ENCODE data around the gene ZEB1.

The ZEB1 gene

GRCh38 chr10:31274310-31274709, 44.7 kb upstream of the ZEB1 start:
- H3K4me1 ChIP-seq (ENCODE audit: control insufficient read depth in 2 of 2, insufficient read depth in 1 of 2, low read depth in 1 of 2, low read length in 2 of 2) = no peaks in the 10 kb centered on the region
- no peak overlapping the region for H3K27ac ChIP-seq (replicated peaks; ENCODE audit: low read length)
- no peak overlapping the region for H3K4me3 ChIP-seq (ENCODE audit: low read length in 2 of 2)
- H3K23ac ChIP-seq (ENCODE audit: low read depth, low read length, poor library complexity) = no peak overlapping the region
- H2BK5ac ChIP-seq (ENCODE audit: low read length) = no peak overlapping the region
- no peak overlapping the region for H3K18ac ChIP-seq (ENCODE audit: low read length)
- H2AFZ ChIP-seq (ENCODE audit: low read length) = no peak overlapping the region
- no peaks in the 10 kb centered on the region for H3K27me3 ChIP-seq (ENCODE audit: control insufficient read depth in 3 of 3, insufficient read depth in 3 of 3, low read depth in 1 of 3, low read length in 3 of 3)
- WGBS, 2 donors (ENCODE audit: extremely low coverage in 2 of 2, insufficient read length in 2 of 2, insufficient replicate concordance in 1 of 2) = no CpG with 5 or more reads among the region's 2 CpGs
- DNase-seq (ENCODE audit: low spot score) = no peak
- H2BK120ac ChIP-seq (ENCODE audit: low read depth, low read length) = no peak overlapping the region
- no peak overlapping the region for H4K91ac ChIP-seq (ENCODE audit: low read depth, low read length, poor library complexity)
- H3K9me3 ChIP-seq (replicated peaks in 1 of 2; ENCODE audit: control insufficient read depth in 2 of 2, insufficient read depth in 1 of 2, low read depth in 1 of 2, low read length in 2 of 2) = peaks cover 2 to 10% of the 10 kb centered on the region in 2 donors
- no peak overlapping the region for H2BK15ac ChIP-seq (ENCODE audit: low read length)
- H2BK12ac ChIP-seq (ENCODE audit: low read length) = no peak overlapping the region
- no peak overlapping the region for H3K4ac ChIP-seq (ENCODE audit: low read length)
- no peaks in the 10 kb centered on the region for H3K36me3 ChIP-seq (replicated peaks in 1 of 2; ENCODE audit: control insufficient read depth in 2 of 2, insufficient read depth in 2 of 2, low read length in 2 of 2)
- H4K8ac ChIP-seq (ENCODE audit: low read depth, low read length) = no peak overlapping the region
- no peak overlapping the region for H3K14ac ChIP-seq (ENCODE audit: low read length)
- H3K9ac ChIP-seq (ENCODE audit: low read depth, low read length, poor library complexity) = no peak overlapping the region
- no peak overlapping the region for H3K4me2 ChIP-seq (ENCODE audit: insufficient read depth, low read length, poor library complexity, severe bottlenecking)
- no peaks in the 10 kb centered on the region for H3K79me1 ChIP-seq (ENCODE audit: low read depth, low read length)
- no peak overlapping the region for H2AK5ac ChIP-seq (ENCODE audit: low read depth, low read length)

- no peaks in the 10 kb centered on the region for H3K9me3 ChIP-seq (replicated peaks in 1 of 2; ENCODE audit: control insufficient read depth in 2 of 2, insufficient read depth in 1 of 2, low read depth in 1 of 2, low read length in 2 of 2)
- no peak overlapping the region for H2AFZ ChIP-seq (ENCODE audit: low read length)
- no peak overlapping the region for H3K9ac ChIP-seq (ENCODE audit: low read depth, low read length, poor library complexity)
- H3K27me3 ChIP-seq (ENCODE audit: control insufficient read depth in 3 of 3, insufficient read depth in 3 of 3, low read depth in 1 of 3, low read length in 3 of 3) = no peaks in the 10 kb centered on the region
- DNase-seq (ENCODE audit: low spot score) = no peak
- H3K23ac ChIP-seq (ENCODE audit: low read depth, low read length, poor library complexity) = no peak overlapping the region
- H2BK15ac ChIP-seq (ENCODE audit: low read length) = no peak overlapping the region
- H2AK5ac ChIP-seq (ENCODE audit: low read depth, low read length) = no peak overlapping the region
- no peak overlapping the region for H2BK120ac ChIP-seq (ENCODE audit: low read depth, low read length)
- no peak overlapping the region for H3K4me2 ChIP-seq (ENCODE audit: insufficient read depth, low read length, poor library complexity, severe bottlenecking)
- H3K4me3 ChIP-seq (ENCODE audit: low read length in 2 of 2) = no peak overlapping the region
- no peaks in the 10 kb centered on the region for H3K36me3 ChIP-seq (replicated peaks in 1 of 2; ENCODE audit: control insufficient read depth in 2 of 2, insufficient read depth in 2 of 2, low read length in 2 of 2)
- no peak overlapping the region for H2BK12ac ChIP-seq (ENCODE audit: low read length)
- no peak overlapping the region for H4K91ac ChIP-seq (ENCODE audit: low read depth, low read length, poor library complexity)
- H3K27ac ChIP-seq (replicated peaks; ENCODE audit: low read length) = no peak overlapping the region
- no peak overlapping the region for H2BK5ac ChIP-seq (ENCODE audit: low read length)
- no peak overlapping the region for H3K18ac ChIP-seq (ENCODE audit: low read length)
- WGBS, 2 donors (ENCODE audit: extremely low coverage in 2 of 2, insufficient read length in 2 of 2, insufficient replicate concordance in 1 of 2) = no CpG with 5 or more reads among the region's 3 CpGs
- no peaks in the 10 kb centered on the region for H3K79me1 ChIP-seq (ENCODE audit: low read depth, low read length)
- no peak overlapping the region for H4K8ac ChIP-seq (ENCODE audit: low read depth, low read length)
- no peaks in the 10 kb centered on the region for H3K4me1 ChIP-seq (ENCODE audit: control insufficient read depth in 2 of 2, insufficient read depth in 1 of 2, low read depth in 1 of 2, low read length in 2 of 2)
- H3K4ac ChIP-seq (ENCODE audit: low read length) = no peak overlapping the region
- no peak overlapping the region for H3K14ac ChIP-seq (ENCODE audit: low read length)
Observed at GRCh38 chr10:31278279-31278941, 40.6 kb upstream of the ZEB1 start.

- Histone ChIP-seq H2BK15ac (ENCODE audit: low read length) (no peak overlapping the region), H3K4me3 (ENCODE audit: low read length in 2 of 2) (no peak overlapping the region), H3K14ac (ENCODE audit: low read length) (no peak overlapping the region), H2BK12ac (ENCODE audit: low read length) (no peak overlapping the region), H2BK120ac (ENCODE audit: low read depth, low read length) (no peak overlapping the region), H3K9me3 (replicated peaks in 1 of 2; ENCODE audit: control insufficient read depth in 2 of 2, insufficient read depth in 1 of 2, low read depth in 1 of 2, low read length in 2 of 2) (no peaks in the 10 kb centered on the region), H3K36me3 (replicated peaks in 1 of 2; ENCODE audit: control insufficient read depth in 2 of 2, insufficient read depth in 2 of 2, low read length in 2 of 2) (no peaks in the 10 kb centered on the region), H3K27me3 (ENCODE audit: control insufficient read depth in 3 of 3, insufficient read depth in 3 of 3, low read depth in 1 of 3, low read length in 3 of 3) (no peaks in the 10 kb centered on the region), H3K4ac (ENCODE audit: low read length) (no peak overlapping the region), H3K23ac (ENCODE audit: low read depth, low read length, poor library complexity) (no peak overlapping the region), H2AK5ac (ENCODE audit: low read depth, low read length) (no peak overlapping the region), H4K8ac (ENCODE audit: low read depth, low read length) (no peak overlapping the region), H4K91ac (ENCODE audit: low read depth, low read length, poor library complexity) (no peak overlapping the region), H3K27ac (replicated peaks; ENCODE audit: low read length) (no peak overlapping the region), H3K9ac (ENCODE audit: low read depth, low read length, poor library complexity) (no peak overlapping the region), H3K18ac (ENCODE audit: low read length) (no peak overlapping the region), H2AFZ (ENCODE audit: low read length) (no peak overlapping the region), H3K79me1 (ENCODE audit: low read depth, low read length) (no peaks in the 10 kb centered on the region), H2BK5ac (ENCODE audit: low read length) (no peak overlapping the region), H3K4me2 (ENCODE audit: insufficient read depth, low read length, poor library complexity, severe bottlenecking) (no peak overlapping the region), H3K4me1 (ENCODE audit: control insufficient read depth in 2 of 2, insufficient read depth in 1 of 2, low read depth in 1 of 2, low read length in 2 of 2) (peaks cover 0 to 3% of the 10 kb centered on the region in 2 donors)
- DNase-seq (ENCODE audit: low spot score) = no peak
- no CpG with 5 or more reads among the region's 1 CpG for WGBS, 2 donors (ENCODE audit: extremely low coverage in 2 of 2, insufficient read length in 2 of 2, insufficient replicate concordance in 1 of 2)
Observed at GRCh38 chr10:31280972-31281371, 38.0 kb upstream of the ZEB1 start.

- Histone ChIP-seq H3K9ac (ENCODE audit: low read depth, low read length, poor library complexity) (no peak overlapping the region), H3K4ac (ENCODE audit: low read length) (no peak overlapping the region), H3K27me3 (ENCODE audit: control insufficient read depth in 3 of 3, insufficient read depth in 3 of 3, low read depth in 1 of 3, low read length in 3 of 3) (no peaks in the 10 kb centered on the region), H2BK120ac (ENCODE audit: low read depth, low read length) (no peak overlapping the region), H3K36me3 (replicated peaks in 1 of 2; ENCODE audit: control insufficient read depth in 2 of 2, insufficient read depth in 2 of 2, low read length in 2 of 2) (no peaks in the 10 kb centered on the region), H3K9me3 (replicated peaks in 1 of 2; ENCODE audit: control insufficient read depth in 2 of 2, insufficient read depth in 1 of 2, low read depth in 1 of 2, low read length in 2 of 2) (no peaks in the 10 kb centered on the region), H3K27ac (replicated peaks; ENCODE audit: low read length) (no peak overlapping the region), H3K4me1 (ENCODE audit: control insufficient read depth in 2 of 2, insufficient read depth in 1 of 2, low read depth in 1 of 2, low read length in 2 of 2) (peaks cover 0 to 3% of the 10 kb centered on the region in 2 donors), H4K8ac (ENCODE audit: low read depth, low read length) (no peak overlapping the region), H2BK15ac (ENCODE audit: low read length) (no peak overlapping the region), H3K4me2 (ENCODE audit: insufficient read depth, low read length, poor library complexity, severe bottlenecking) (no peak overlapping the region), H3K79me1 (ENCODE audit: low read depth, low read length) (no peaks in the 10 kb centered on the region), H3K4me3 (ENCODE audit: low read length in 2 of 2) (no peak overlapping the region), H3K18ac (ENCODE audit: low read length) (no peak overlapping the region), H2AK5ac (ENCODE audit: low read depth, low read length) (no peak overlapping the region), H4K91ac (ENCODE audit: low read depth, low read length, poor library complexity) (no peak overlapping the region), H2AFZ (ENCODE audit: low read length) (no peak overlapping the region), H2BK12ac (ENCODE audit: low read length) (no peak overlapping the region), H3K14ac (ENCODE audit: low read length) (no peak overlapping the region), H3K23ac (ENCODE audit: low read depth, low read length, poor library complexity) (no peak overlapping the region), H2BK5ac (ENCODE audit: low read length) (no peak overlapping the region)
- DNase-seq (ENCODE audit: low spot score) = no peak
Observed at GRCh38 chr10:31288001-31288400, 31.0 kb upstream of the ZEB1 start.
